Measurements from ENCODE around the gene MRPL40.

MRPL40 gene

DNA sequence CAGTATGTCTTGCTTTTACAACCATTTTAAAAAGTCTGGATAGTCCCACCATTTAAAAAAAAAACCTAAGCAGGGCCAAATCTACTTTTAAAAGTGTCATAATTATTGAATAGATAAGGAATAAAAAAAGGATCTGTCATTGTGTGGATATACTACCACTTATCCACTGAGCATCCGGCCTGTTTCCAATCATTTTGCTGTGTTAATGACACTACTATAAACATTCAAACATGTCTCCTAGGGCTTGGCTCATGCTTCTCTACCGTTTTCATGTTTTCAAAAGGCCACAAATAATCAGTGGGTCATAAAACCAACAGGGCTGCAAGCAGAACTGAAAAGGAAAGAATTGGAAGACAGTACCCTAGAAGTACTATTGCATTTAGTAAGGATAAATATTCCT lies 27.7 kb downstream of the MRPL40 start:
- H3K4me3 ChIP-seq (ENCODE audit: low read depth, low read length): no peak overlapping the region
- H3K36me3 ChIP-seq (ENCODE audit: control insufficient read depth in 2 of 2, insufficient read depth in 1 of 2, low read length in 2 of 2): peaks cover 14 to 96% of the 10 kb centered on the region in 2 experiments; a peak in 2 of 3 replicates
- no peak overlapping the region for H3K27ac ChIP-seq (ENCODE audit: extremely low read depth, low read depth, low read length)
- ChIA-PET CTCF (interaction anchor here (0.7 kb wide), 1 partner anchor 14 kb away, joined by 4 read pairs; no protein-coding TSS in a partner anchor), POLR2A (no interaction called here)
- no peak for TF ChIP-seq PBX3 (CRISPR knock-in tag; IDR thresholded peaks at IDR 0.05)
- TF ChIP-seq, protein P1, sequence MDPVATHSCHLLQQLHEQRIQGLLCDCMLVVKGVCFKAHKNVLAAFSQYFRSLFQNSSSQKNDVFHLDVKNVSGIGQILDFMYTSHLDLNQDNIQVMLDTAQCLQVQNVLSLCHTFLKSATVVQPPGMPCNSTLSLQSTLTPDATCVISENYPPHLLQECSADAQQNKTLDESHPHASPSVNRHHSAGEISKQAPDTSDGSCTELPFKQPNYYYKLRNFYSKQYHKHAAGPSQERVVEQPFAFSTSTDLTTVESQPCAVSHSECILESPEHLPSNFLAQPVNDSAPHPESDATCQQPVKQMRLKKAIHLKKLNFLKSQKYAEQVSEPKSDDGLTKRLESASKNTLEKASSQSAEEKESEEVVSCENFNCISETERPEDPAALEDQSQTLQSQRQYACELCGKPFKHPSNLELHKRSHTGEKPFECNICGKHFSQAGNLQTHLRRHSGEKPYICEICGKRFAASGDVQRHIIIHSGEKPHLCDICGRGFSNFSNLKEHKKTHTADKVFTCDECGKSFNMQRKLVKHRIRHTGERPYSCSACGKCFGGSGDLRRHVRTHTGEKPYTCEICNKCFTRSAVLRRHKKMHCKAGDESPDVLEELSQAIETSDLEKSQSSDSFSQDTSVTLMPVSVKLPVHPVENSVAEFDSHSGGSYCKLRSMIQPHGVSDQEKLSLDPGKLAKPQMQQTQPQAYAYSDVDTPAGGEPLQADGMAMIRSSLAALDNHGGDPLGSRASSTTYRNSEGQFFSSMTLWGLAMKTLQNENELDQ (tag by site-specific recombination; IDR thresholded peaks at IDR 0.05; ENCODE audit: low read depth): no peak
- no peak for TF ChIP-seq REPIN1 (tag by site-specific recombination; IDR thresholded peaks at IDR 0.05; ENCODE audit: low read depth)
- TF ChIP-seq ZNF629 (tag by site-specific recombination; IDR thresholded peaks at IDR 0.05): no peak
- TF ChIP-seq ZNF529 (tag by site-specific recombination; IDR thresholded peaks at IDR 0.05; ENCODE audit: insufficient replicate concordance): no peak
- no peak for TF ChIP-seq ZNF501 (tag by site-specific recombination; IDR thresholded peaks at IDR 0.05)
- TF ChIP-seq ZNF473 (tag by site-specific recombination; IDR thresholded peaks at IDR 0.05): no peak
- TF ChIP-seq HIC1 (tag by site-specific recombination; IDR thresholded peaks at IDR 0.05): no peak
- H3K9me3 ChIP-seq (ENCODE audit: control insufficient read depth, insufficient read depth, low read depth, low read length): no peaks in the 10 kb centered on the region
- H3K4me1 ChIP-seq (ENCODE audit: control insufficient read depth, insufficient read depth, low read length): no peaks in the 10 kb centered on the region

DNA sequence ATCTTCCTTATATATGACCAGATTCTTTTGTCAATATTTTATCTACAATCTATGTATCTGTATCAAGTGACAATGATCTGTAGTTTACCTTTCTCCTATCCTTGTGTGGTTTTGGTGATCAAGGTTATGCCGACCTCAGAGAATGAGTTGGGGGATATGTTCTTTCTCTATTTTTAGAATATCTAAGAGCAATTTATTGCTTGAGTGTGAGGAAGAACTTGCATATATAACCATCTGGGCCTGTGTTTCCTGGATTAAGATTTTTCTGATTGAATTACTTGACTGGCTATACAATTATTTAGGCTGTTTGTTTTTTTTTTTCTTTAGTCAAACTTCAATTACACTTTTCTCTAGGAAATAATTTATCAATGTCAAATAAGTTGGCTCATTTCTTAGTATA lies 29.2 kb downstream of the MRPL40 start:
- H3K36me3 ChIP-seq (ENCODE audit: control insufficient read depth in 2 of 2, insufficient read depth in 1 of 2, low read length in 2 of 2): peaks cover 12 to 96% of the 10 kb centered on the region in 2 experiments; a peak in 2 of 3 replicates

More for the DNA sequence above, 29.2 kb downstream of the MRPL40 start:
- Histone ChIP-seq H3K27ac (ENCODE audit: extremely low read depth, low read depth, low read length) (no peak overlapping the region), H3K9me3 (ENCODE audit: control insufficient read depth, insufficient read depth, low read depth, low read length) (no peaks in the 10 kb centered on the region), H3K4me3 (ENCODE audit: low read depth, low read length) (no peak overlapping the region), H3K4me1 (ENCODE audit: control insufficient read depth, insufficient read depth, low read length) (no peaks in the 10 kb centered on the region)
- POLR2A ChIA-PET: no interaction called here
- TF ChIP-seq ZNF76 (tag by site-specific recombination; IDR thresholded peaks at IDR 0.05; ENCODE audit: borderline replicate concordance, low read depth) (no peak), ZNF501 (tag by site-specific recombination; IDR thresholded peaks at IDR 0.05) (no peak), ZBTB17 (tag by site-specific recombination; IDR thresholded peaks at IDR 0.05) (no peak), PRDM10 (tag by site-specific recombination; IDR thresholded peaks at IDR 0.05) (no peak), IKZF3 (tag by site-specific recombination; IDR thresholded peaks at IDR 0.05) (no peak), ZSCAN5A (tag by site-specific recombination; IDR thresholded peaks at IDR 0.05) (no peak), ZNF585B (tag by site-specific recombination; IDR thresholded peaks at IDR 0.05) (no peak), HOXD13 (CRISPR knock-in tag; IDR thresholded peaks at IDR 0.05; ENCODE audit: borderline replicate concordance) (no peak), ZNF654 (tag by site-specific recombination; IDR thresholded peaks at IDR 0.05; ENCODE audit: low read depth) (no peak), ZNF660 (tag by site-specific recombination; IDR thresholded peaks at IDR 0.05) (no peak)
- TF ChIP-seq, protein P2, sequence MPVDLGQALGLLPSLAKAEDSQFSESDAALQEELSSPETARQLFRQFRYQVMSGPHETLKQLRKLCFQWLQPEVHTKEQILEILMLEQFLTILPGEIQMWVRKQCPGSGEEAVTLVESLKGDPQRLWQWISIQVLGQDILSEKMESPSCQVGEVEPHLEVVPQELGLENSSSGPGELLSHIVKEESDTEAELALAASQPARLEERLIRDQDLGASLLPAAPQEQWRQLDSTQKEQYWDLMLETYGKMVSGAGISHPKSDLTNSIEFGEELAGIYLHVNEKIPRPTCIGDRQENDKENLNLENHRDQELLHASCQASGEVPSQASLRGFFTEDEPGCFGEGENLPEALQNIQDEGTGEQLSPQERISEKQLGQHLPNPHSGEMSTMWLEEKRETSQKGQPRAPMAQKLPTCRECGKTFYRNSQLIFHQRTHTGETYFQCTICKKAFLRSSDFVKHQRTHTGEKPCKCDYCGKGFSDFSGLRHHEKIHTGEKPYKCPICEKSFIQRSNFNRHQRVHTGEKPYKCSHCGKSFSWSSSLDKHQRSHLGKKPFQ (tag by site-specific recombination; IDR thresholded peaks at IDR 0.05): no peak
- TF ChIP-seq, protein P3, sequence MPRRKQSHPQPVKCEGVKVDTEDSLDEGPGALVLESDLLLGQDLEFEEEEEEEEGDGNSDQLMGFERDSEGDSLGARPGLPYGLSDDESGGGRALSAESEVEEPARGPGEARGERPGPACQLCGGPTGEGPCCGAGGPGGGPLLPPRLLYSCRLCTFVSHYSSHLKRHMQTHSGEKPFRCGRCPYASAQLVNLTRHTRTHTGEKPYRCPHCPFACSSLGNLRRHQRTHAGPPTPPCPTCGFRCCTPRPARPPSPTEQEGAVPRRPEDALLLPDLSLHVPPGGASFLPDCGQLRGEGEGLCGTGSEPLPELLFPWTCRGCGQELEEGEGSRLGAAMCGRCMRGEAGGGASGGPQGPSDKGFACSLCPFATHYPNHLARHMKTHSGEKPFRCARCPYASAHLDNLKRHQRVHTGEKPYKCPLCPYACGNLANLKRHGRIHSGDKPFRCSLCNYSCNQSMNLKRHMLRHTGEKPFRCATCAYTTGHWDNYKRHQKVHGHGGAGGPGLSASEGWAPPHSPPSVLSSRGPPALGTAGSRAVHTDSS (tag by site-specific recombination; IDR thresholded peaks at IDR 0.05): no peak
- CTCF ChIA-PET: interaction anchor here (0.8 to 5.8 kb wide), 2 partner anchors 13 to 168 kb away, joined by 3 to 27 read pairs; no protein-coding TSS in a partner anchor
